ENCODE results near the gene SASS6. TPM values are rescaled to one million over a fixed set of nuclear protein-coding genes. Genes with fewer than 3 reads are reported as not detected.

The SASS6 gene
- total RNA-seq, 4 donors from 2014 or later, result 2.1 to 3.8 (median 2.4) TPM

DNA sequence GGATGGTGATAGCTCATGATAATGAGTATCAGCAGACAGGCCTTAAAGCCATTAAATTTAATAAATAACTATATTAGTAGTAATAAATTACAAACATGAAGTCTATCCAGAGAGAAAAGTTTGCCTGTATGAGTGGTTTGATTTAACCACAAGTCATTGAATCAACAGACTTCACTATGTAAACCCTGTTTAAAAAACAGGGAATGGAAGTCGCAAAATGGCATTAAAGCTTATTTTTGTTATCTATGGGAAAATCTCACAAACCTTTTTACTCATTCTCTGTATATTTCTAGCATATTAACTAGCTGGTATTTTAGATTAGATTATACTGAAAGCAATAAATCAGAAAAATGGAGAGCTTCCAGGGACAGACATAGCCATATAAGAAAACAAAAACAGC is 45.3 kb downstream of the SASS6 start:
- no peaks in the 10 kb centered on the region for H3K27me3 ChIP-seq
- H3K27ac ChIP-seq, result no peak overlapping the region
- H3K9me3 ChIP-seq, result no peaks in the 10 kb centered on the region
- no peaks in the 10 kb centered on the region for H3K36me3 ChIP-seq
- WGBS, result 96% methylated on average over 1 of the region's 1 CpG
- DNase-seq (ENCODE audit: low spot score in 2 of 2), result no peak
- no peak for TF ChIP-seq POLR2AphosphoS5 (IDR thresholded peaks at IDR 0.05)
- no peak for TF ChIP-seq EP300 (IDR thresholded peaks at IDR 0.05)
- TF ChIP-seq POLR2A (IDR thresholded peaks at IDR 0.05), result no peak
- TF ChIP-seq, protein P1, sequence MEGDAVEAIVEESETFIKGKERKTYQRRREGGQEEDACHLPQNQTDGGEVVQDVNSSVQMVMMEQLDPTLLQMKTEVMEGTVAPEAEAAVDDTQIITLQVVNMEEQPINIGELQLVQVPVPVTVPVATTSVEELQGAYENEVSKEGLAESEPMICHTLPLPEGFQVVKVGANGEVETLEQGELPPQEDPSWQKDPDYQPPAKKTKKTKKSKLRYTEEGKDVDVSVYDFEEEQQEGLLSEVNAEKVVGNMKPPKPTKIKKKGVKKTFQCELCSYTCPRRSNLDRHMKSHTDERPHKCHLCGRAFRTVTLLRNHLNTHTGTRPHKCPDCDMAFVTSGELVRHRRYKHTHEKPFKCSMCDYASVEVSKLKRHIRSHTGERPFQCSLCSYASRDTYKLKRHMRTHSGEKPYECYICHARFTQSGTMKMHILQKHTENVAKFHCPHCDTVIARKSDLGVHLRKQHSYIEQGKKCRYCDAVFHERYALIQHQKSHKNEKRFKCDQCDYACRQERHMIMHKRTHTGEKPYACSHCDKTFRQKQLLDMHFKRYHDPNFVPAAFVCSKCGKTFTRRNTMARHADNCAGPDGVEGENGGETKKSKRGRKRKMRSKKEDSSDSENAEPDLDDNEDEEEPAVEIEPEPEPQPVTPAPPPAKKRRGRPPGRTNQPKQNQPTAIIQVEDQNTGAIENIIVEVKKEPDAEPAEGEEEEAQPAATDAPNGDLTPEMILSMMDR (IDR thresholded peaks at IDR 0.05), result no peak
- no peak overlapping the region for H3K4me3 ChIP-seq
- no peaks in the 10 kb centered on the region for H3K4me1 ChIP-seq

GRCh38 chr1:100080331-100080730 is 52.4 kb downstream of the SASS6 start:
- no peak for TF ChIP-seq POLR2A (IDR thresholded peaks at IDR 0.05)
- no peak for TF ChIP-seq POLR2AphosphoS5 (IDR thresholded peaks at IDR 0.05)
- no peak for TF ChIP-seq EP300 (IDR thresholded peaks at IDR 0.05)
- TF ChIP-seq, protein P1 (IDR thresholded peaks at IDR 0.05), result no peak
- peaks cover 53% of the 10 kb centered on the region for H3K36me3 ChIP-seq
- H3K9me3 ChIP-seq, result no peaks in the 10 kb centered on the region
- H3K4me3 ChIP-seq, result no peak overlapping the region
- no peak for DNase-seq (ENCODE audit: low spot score in 2 of 2)
- H3K27me3 ChIP-seq, result no peaks in the 10 kb centered on the region
- H3K27ac ChIP-seq, result no peak overlapping the region
- H3K4me1 ChIP-seq, result no peaks in the 10 kb centered on the region
- 87% methylated on average over 3 of the region's 3 CpGs for WGBS

DNA sequence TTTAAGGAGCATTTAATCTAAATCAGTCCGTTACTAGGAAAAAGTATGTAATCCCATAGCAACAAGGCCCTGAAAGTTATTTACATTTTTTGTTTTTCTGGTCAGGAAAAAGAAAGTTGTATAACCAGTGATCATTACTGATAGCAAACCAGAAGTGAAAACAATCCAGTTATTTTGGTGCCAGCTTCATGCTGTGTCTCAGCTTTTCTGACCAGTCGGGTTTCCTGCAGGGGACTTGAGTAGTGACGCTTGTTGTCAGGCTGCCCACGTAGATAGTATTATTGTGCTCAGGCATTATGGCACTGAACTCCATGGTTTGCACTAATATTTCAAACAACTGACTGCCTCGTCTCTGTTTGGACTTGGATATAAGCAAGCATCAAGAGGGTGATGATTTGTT is 55.2 kb downstream of the SASS6 start:
- Histone ChIP-seq H3K36me3 (peaks cover 72% of the 10 kb centered on the region), H3K4me1 (no peaks in the 10 kb centered on the region), H3K9me3 (no peaks in the 10 kb centered on the region), H3K4me3 (no peak overlapping the region), H3K27me3 (no peaks in the 10 kb centered on the region), H3K27ac (no peak overlapping the region)
- no peak for DNase-seq (ENCODE audit: low spot score in 2 of 2)
- no peak for TF ChIP-seq EP300 (IDR thresholded peaks at IDR 0.05)
- TF ChIP-seq POLR2AphosphoS5 (IDR thresholded peaks at IDR 0.05), result no peak
- TF ChIP-seq, protein P1 (IDR thresholded peaks at IDR 0.05), result no peak
- no peak for TF ChIP-seq POLR2A (IDR thresholded peaks at IDR 0.05)
- 88% methylated on average over 5 of the region's 5 CpGs for WGBS

DNA sequence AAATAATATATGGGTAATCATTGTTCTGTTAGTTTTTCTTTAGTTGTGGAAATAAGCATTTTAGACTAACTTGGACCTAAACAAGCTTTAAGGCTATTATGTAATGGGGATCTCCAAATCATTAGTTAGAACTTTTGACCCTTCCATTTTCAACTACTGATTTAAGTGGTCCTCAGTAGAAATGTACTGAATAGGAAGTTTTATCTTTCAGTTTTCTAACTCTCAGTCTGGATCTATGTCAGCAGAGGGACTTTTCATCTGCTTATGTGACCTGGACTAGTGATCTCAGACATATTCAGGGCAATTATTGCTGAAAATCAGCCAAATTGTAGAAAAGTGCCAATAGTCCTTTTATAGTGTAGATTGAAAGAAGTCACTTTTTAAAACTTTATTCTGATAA is 56.0 kb downstream of the SASS6 start:
- no peak for DNase-seq (ENCODE audit: low spot score in 2 of 2)
- Histone ChIP-seq H3K27me3 (no peaks in the 10 kb centered on the region), H3K9me3 (no peaks in the 10 kb centered on the region), H3K4me3 (no peak overlapping the region), H3K27ac (no peak overlapping the region), H3K36me3 (peaks cover 73% of the 10 kb centered on the region), H3K4me1 (no peaks in the 10 kb centered on the region)
- no peak for TF ChIP-seq EP300 (IDR thresholded peaks at IDR 0.05)
- TF ChIP-seq POLR2AphosphoS5 (IDR thresholded peaks at IDR 0.05), result no peak
- TF ChIP-seq, protein P1 (IDR thresholded peaks at IDR 0.05), result no peak
- TF ChIP-seq POLR2A (IDR thresholded peaks at IDR 0.05), result no peak

- TF ChIP-seq POLR2A (IDR thresholded peaks at IDR 0.05) (no peak), EP300 (IDR thresholded peaks at IDR 0.05) (no peak)
- TF ChIP-seq, protein P1 (IDR thresholded peaks at IDR 0.05), result no peak
- H3K27ac ChIP-seq, result no peak overlapping the region
- DNase-seq (ENCODE audit: low spot score in 2 of 2), result no peak
- H3K4me1 ChIP-seq, result no peaks in the 10 kb centered on the region
- no peak overlapping the region for H3K4me3 ChIP-seq
- peaks cover 74% of the 10 kb centered on the region for H3K36me3 ChIP-seq
- H3K27me3 ChIP-seq, result no peaks in the 10 kb centered on the region
- no peaks in the 10 kb centered on the region for H3K9me3 ChIP-seq
- 89% methylated on average over 2 of the region's 2 CpGs for WGBS
Observed at GRCh38 chr1:100076319-100076718, 56.4 kb downstream of the SASS6 start.

Measured in suprapubic skin (tissue), 4 donors.